Thymus (tissue), 11 donors: ENCODE data around the gene EIF2B2. TPM values are rescaled to one million over a fixed set of nuclear protein-coding genes. Genes with fewer than 3 reads are reported as not detected.

Experiments
- DNase-seq, 9 donors: peaks; one replicate each; pipeline ENCODE4 v3.0.0-alpha.2; 2013; ENCODE audit warnings: low spot score in 9 of 9, low read depth in 6 of 9, missing footprints in 1 of 9
- H3K27ac ChIP-seq, 2 donors: one replicate each; pipeline ENCODE4 v1.5.1; 2013; ENCODE audit warnings: control low read depth in 1 of 2, low read depth in 1 of 2, low read length in 1 of 2, mild to moderate bottlenecking in 1 of 2, moderate library complexity in 1 of 2
- H3K27me3 ChIP-seq, 2 donors: one replicate each; pipeline ENCODE4 v1.5.1; 2013; ENCODE audit warnings: low read length in 1 of 2; ENCODE audit not compliant: control insufficient read depth in 2 of 2, insufficient read depth in 1 of 2
- H3K36me3 ChIP-seq, 2 donors: one replicate each; pipeline ENCODE4 v1.5.1; 2013; ENCODE audit warnings: low read length in 1 of 2, mild to moderate bottlenecking in 1 of 2, moderate library complexity in 1 of 2; ENCODE audit not compliant: control insufficient read depth in 2 of 2, insufficient read depth in 2 of 2
- H3K4me1 ChIP-seq, 2 donors: one replicate each; pipeline ENCODE4 v1.5.1; 2013; ENCODE audit warnings: low read length in 2 of 2; ENCODE audit not compliant: control insufficient read depth in 2 of 2, insufficient read depth in 2 of 2
- H3K4me3 ChIP-seq, 2 donors: one replicate each; pipeline ENCODE4 v1.5.1; 2013; ENCODE audit warnings: low read length in 2 of 2, control low read depth in 1 of 2, mild to moderate bottlenecking in 1 of 2
- H3K9me3 ChIP-seq, 2 donors: one replicate each; pipeline ENCODE4 v1.5.1; 2013; ENCODE audit warnings: low read length in 1 of 2, mild to moderate bottlenecking in 1 of 2; ENCODE audit not compliant: control insufficient read depth in 2 of 2, insufficient read depth in 1 of 2
- WGBS: extraction: QIAGEN DNeasy Blood & Tissue Kit; methylation state at CpG from one replicate; pipeline ENCODE4 v1.1.7; 2013; 5-methylcytosine and 5-hydroxymethylcytosine counted together
- polyA plus RNA-seq: library from polyadenylated mRNA; stranded (reverse); fragments of 200-250 nt; gene quantifications from one replicate; pipeline ENCODE4 v1.2.3, GENCODE V29; 2013
- total RNA-seq: library from RNA; stranded (reverse); fragments of 120-200 nt; gene quantifications from one replicate; pipeline ENCODE4 v1.2.4, GENCODE V29; 2013
- donor health status: healthy.

EIF2B2 gene
- total and polyA plus RNA-seq, 2 donors: 28.3 to 52.7 TPM

DNA sequence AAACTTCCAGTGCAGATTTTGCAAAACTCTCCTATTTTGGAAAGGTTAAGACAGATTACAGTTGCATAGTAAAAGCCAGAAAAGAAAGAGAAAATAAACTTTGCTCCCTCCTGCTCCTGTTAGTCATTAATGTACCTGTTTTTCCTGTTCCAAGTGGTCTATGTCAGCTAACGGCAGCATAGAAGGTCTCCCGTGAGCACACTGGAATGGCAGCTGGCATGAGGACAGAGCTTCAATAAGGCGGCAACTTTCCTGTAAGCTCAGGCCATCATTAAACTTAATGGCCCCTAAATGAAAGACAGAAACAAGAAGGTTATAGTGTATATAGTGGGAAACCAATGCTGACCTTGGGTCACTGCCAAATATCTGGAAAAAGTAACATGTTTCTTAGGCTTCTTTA, 16.0 kb downstream of the EIF2B2 start:
- H3K4me1 ChIP-seq: no peaks in the 10 kb centered on the region
- WGBS: 96% methylated on average over 3 of the region's 3 CpGs
- H3K9me3 ChIP-seq: no peaks in the 10 kb centered on the region
- H3K27ac ChIP-seq: no peak overlapping the region
- no peak for DNase-seq
- H3K4me3 ChIP-seq: no peak overlapping the region
- no peaks in the 10 kb centered on the region for H3K27me3 ChIP-seq
- peaks cover 7 to 68% of the 10 kb centered on the region in 2 donors for H3K36me3 ChIP-seq

DNA sequence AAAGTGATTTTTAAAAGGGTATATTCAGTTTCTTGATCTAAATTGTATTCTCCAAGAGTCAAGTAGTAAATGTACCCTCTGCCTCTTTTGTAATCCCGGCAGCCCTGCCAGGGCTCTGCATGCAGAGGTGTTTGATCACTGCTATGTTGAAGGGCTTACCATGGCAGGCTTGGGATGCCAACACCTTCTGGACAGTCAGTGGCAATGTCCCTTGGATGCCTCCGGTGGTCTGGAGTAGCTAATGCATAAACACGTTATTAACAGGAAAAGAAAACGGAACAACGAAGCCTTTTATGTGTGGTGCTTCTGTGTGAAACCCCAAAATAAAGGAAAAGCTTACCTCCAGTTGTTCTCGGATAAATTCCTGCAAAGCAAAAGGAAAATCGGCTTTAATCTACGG, 19.9 kb downstream of the EIF2B2 start:
- Histone ChIP-seq H3K9me3 (no peaks in the 10 kb centered on the region), H3K4me3 (no peak overlapping the region), H3K27me3 (no peaks in the 10 kb centered on the region), H3K36me3 (peaks cover 3 to 51% of the 10 kb centered on the region in 2 donors), H3K4me1 (no peaks in the 10 kb centered on the region), H3K27ac (no peak overlapping the region)
- DNase-seq: no peak
- 95% methylated on average over 8 of the region's 8 CpGs for WGBS

DNA sequence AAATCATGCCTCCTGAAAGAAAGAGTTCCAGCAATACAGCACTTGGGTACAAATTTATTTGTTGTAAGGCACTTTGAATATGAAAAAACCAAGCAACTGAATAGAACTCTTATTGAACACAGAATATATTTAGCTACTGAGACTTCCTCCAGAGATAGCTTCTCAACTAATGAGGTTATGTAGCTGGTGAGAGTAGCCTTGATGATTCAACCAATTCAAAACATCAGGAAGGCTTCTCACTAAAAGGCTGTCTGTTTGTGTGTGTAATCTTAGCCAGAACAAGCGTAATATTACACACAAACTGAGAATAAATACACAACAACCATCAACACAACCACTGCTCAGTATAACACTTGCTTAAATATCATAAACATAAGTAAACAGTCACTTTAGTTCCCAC, 20.4 kb downstream of the EIF2B2 start:
- Histone ChIP-seq H3K27ac (no peak overlapping the region), H3K36me3 (peaks cover 3 to 49% of the 10 kb centered on the region in 2 donors)
- WGBS: 97% methylated on average over 1 of the region's 1 CpG

DNA sequence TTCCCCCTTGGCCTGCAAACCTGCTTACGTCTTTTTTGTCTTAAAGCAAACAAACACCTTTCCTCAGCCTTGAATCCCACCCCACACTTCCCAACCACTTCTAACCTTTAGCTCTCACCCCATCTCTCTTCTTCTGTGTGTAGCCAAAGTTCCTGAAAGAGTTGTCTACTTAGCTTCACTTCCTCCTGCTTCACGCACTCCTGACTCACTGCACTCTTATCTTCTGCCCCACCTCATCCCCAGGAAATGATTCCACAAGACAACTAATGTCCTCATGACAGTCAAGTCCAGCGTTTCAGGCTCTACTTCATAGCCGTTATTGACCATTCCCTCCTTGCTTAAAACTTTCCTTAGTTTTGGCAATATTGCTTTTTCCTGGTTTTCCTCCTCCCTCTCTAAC, 22.4 kb downstream of the EIF2B2 start:
- no peaks in the 10 kb centered on the region for H3K4me1 ChIP-seq
- WGBS: 80% methylated on average over 4 of the region's 4 CpGs
- H3K36me3 ChIP-seq: peaks cover 0 to 46% of the 10 kb centered on the region in 2 donors
- H3K9me3 ChIP-seq: no peaks in the 10 kb centered on the region
- H3K27ac ChIP-seq: no peak overlapping the region
- no peak for DNase-seq
- H3K27me3 ChIP-seq: no peaks in the 10 kb centered on the region
- H3K4me3 ChIP-seq: no peak overlapping the region

More for the DNA sequence above, 20.4 kb downstream of the EIF2B2 start:
- H3K4me1 ChIP-seq: no peaks in the 10 kb centered on the region
- no peaks in the 10 kb centered on the region for H3K27me3 ChIP-seq
- no peak overlapping the region for H3K4me3 ChIP-seq
- DNase-seq: no peak
- no peaks in the 10 kb centered on the region for H3K9me3 ChIP-seq

DNA sequence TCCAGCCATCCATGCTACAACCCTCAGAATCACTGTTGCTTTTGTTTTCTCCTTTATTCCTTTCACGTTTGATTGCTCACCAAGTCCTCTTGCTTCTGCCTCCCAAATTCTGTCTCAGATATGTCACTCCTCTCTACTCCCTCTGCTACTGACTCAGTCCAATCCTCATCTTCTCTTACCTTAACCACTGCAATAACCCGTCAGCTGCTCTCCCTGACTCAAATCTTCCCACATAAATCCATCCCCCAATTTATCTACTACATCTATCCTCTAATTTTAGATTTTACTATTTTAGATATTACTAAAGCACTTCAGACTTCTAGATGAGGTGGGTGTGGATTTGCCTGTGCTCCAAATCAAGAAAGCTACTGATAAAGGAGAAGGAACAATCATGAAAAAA, 23.2 kb downstream of the EIF2B2 start:
- no peaks in the 10 kb centered on the region for H3K4me1 ChIP-seq
- no peak overlapping the region for H3K27ac ChIP-seq
- H3K4me3 ChIP-seq: no peak overlapping the region
- no peaks in the 10 kb centered on the region for H3K27me3 ChIP-seq
- DNase-seq: no peak
- no peaks in the 10 kb centered on the region for H3K9me3 ChIP-seq
- H3K36me3 ChIP-seq: peaks cover 0 to 41% of the 10 kb centered on the region in 2 donors
- over 99% methylated on average over 2 of the region's 2 CpGs for WGBS

DNA sequence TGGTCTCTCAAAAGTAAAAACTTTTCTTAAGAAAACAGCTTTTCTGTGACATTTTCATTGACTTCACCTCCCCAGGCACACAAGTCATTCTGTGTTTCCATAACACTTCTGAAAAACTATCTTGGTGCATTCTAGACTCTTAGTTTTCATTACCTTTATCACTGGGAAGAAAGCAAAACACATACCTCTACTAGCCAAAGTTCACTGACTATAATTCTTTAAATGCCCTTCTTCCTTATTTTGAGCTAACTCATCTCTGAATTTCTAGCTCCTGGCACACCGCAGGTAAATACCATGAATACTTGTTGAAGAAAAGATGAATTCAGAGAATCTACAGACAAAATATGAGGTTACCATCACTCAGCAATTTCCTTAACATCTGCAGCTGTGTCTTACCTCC, 27.4 kb downstream of the EIF2B2 start:
- Histone ChIP-seq H3K36me3 (peaks cover 3 to 31% of the 10 kb centered on the region in 2 donors), H3K4me1 (no peaks in the 10 kb centered on the region), H3K4me3 (no peak overlapping the region), H3K9me3 (no peaks in the 10 kb centered on the region), H3K27ac (no peak overlapping the region), H3K27me3 (no peaks in the 10 kb centered on the region)
- 0% methylated on average over 1 of the region's 1 CpG for WGBS
- no peak for DNase-seq

DNA sequence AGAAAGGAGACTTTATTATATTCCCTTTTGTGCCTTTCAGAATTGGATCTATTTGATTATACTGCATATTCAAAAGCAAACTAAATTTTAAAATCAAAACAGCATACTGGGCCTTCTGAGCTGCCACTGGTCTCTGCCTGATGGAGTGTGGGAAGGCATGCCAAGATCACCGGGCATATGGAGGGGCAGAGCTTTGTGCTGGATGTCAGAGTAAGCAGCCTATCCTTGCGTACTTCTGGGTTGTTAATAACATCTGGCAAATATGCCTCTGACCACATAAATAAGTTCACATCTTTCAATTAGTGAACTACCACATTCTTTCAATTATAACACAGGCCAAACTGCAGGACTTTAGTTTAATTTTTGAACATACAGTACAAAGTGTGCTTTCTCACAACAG, 30.2 kb downstream of the EIF2B2 start:
- H3K36me3 ChIP-seq: peaks cover 3 to 30% of the 10 kb centered on the region in 2 donors
- H3K4me1 ChIP-seq: no peaks in the 10 kb centered on the region

DNA sequence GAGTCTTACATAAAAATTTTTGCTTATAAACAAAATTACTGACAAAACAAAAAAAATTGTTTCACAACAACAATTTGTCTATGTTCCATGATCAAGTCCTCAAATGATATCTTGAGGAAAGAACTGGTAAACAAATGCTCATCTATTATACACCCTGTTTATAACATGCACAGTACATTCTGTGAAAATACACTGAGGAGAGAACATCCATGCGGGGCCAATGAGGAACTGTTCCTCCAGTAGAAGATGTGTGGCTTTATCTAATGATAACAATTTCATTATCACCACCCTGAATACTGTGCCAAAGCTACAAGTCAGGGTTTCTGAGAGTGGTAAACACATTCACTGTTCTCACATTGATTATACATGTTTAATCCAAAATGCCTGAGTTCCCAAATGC, 37.8 kb downstream of the EIF2B2 start:
- H3K4me3 ChIP-seq: no peak overlapping the region
- no peaks in the 10 kb centered on the region for H3K9me3 ChIP-seq
- peaks cover 0 to 14% of the 10 kb centered on the region in 2 donors for H3K36me3 ChIP-seq
- no peaks in the 10 kb centered on the region for H3K27me3 ChIP-seq
- 98% methylated on average over 1 of the region's 1 CpG for WGBS
- H3K27ac ChIP-seq: no peak overlapping the region
- DNase-seq: no peak
- no peaks in the 10 kb centered on the region for H3K4me1 ChIP-seq

More for the DNA sequence above, 30.2 kb downstream of the EIF2B2 start:
- no peak overlapping the region for H3K4me3 ChIP-seq
- DNase-seq: no peak
- WGBS: 98% methylated on average over 2 of the region's 2 CpGs
- H3K27ac ChIP-seq: no peak overlapping the region
- no peaks in the 10 kb centered on the region for H3K9me3 ChIP-seq
- no peaks in the 10 kb centered on the region for H3K27me3 ChIP-seq

DNA sequence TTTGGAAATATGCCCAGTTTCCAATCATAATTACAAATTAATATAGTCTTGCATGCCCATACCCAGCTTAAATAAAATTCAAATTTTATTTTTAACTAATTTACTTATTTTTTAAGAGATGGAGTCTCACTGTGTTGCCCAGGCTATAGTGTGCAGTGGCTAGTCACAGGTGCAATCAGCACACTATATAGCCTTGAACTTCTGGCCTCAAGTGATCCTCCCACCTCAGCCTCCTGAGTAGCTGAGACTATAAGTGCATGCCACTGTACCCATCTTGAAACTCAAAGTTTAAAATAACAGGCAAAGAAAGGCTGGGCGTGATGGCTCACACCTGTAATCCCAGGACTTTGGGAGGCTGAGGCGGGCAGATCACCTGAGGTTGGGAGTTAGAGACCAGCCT, 38.2 kb downstream of the EIF2B2 start:
- no peaks in the 10 kb centered on the region for H3K9me3 ChIP-seq
- no peaks in the 10 kb centered on the region for H3K4me1 ChIP-seq
- H3K4me3 ChIP-seq: no peak overlapping the region
- H3K36me3 ChIP-seq: peaks cover 0 to 11% of the 10 kb centered on the region in 2 donors
- no peak for DNase-seq
- no peak overlapping the region for H3K27ac ChIP-seq
- no peaks in the 10 kb centered on the region for H3K27me3 ChIP-seq
- 99% methylated on average over 2 of the region's 2 CpGs for WGBS

DNA sequence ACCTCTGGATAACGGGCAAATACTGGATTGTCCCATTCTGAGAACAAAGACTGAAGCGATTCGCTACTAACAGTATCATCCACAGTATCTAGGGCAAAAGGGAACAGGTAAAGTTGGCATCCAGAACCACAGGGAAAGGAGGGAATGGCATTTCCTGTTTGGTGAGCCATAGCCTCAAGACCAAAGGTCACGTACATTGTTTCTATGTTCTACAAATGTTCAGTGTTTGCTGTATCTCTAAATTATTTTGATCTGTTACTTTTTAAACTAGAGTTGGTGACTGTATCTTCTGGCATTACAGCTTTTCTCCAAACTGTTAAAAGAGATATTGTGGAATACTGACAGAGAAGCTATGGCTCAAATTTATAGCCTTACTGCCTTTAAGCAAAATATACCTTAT, 38.9 kb downstream of the EIF2B2 start:
- H3K4me1 ChIP-seq: no peaks in the 10 kb centered on the region
- no peak overlapping the region for H3K4me3 ChIP-seq
- H3K27me3 ChIP-seq: no peaks in the 10 kb centered on the region
- no peaks in the 10 kb centered on the region for H3K9me3 ChIP-seq
- 96% methylated on average over 4 of the region's 4 CpGs for WGBS
- peaks cover 0 to 11% of the 10 kb centered on the region in 2 donors for H3K36me3 ChIP-seq
- DNase-seq: no peak
- no peak overlapping the region for H3K27ac ChIP-seq
